Body of pancreas (tissue), 4 donors: Measurements from ENCODE around the gene MARS1.

Experiments
- POLR2A ChIP-seq, 3 donors: fragments of 450-650 bp; IDR thresholded peaks; one replicate each; pipeline ENCODE4 v1.6.1; 2016; ENCODE audit warnings: antibody characterized with exemption in 3 of 3, mild to moderate bottlenecking in 2 of 3
- TF ChIP-seq, protein P1 (sequence below), 7 experiments: fragments of 450-650 bp in 4 of 7; fragments of 200-600 bp in 3 of 7; sonication (generic) in 3 of 7; IDR thresholded peaks; one replicate each; pipeline ENCODE4 v1.5.1; 2016 to 2019; ENCODE audit warnings: antibody characterized with exemption in 7 of 7

- TF ChIP-seq, protein P1, sequence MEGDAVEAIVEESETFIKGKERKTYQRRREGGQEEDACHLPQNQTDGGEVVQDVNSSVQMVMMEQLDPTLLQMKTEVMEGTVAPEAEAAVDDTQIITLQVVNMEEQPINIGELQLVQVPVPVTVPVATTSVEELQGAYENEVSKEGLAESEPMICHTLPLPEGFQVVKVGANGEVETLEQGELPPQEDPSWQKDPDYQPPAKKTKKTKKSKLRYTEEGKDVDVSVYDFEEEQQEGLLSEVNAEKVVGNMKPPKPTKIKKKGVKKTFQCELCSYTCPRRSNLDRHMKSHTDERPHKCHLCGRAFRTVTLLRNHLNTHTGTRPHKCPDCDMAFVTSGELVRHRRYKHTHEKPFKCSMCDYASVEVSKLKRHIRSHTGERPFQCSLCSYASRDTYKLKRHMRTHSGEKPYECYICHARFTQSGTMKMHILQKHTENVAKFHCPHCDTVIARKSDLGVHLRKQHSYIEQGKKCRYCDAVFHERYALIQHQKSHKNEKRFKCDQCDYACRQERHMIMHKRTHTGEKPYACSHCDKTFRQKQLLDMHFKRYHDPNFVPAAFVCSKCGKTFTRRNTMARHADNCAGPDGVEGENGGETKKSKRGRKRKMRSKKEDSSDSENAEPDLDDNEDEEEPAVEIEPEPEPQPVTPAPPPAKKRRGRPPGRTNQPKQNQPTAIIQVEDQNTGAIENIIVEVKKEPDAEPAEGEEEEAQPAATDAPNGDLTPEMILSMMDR (IDR thresholded peaks at IDR 0.05) = peak in 1 of 7 experiments; percentile 4
- no peak for TF ChIP-seq POLR2A (IDR thresholded peaks at IDR 0.05)
These were observed 59.6 kb downstream of the MARS1 start for GRCh38 chr12:57547288-57548012.
